GM19043 (cell line): ENCODE data around the gene TRAF7.

Experiments
- ATAC-seq: cut with Tn5 transposase; IDR thresholded peaks from one replicate; pipeline ENCODE4 v1.9.1; 2021; ENCODE audit warnings: low read depth; ENCODE audit not compliant: unreplicated experiment

TRAF7 gene

DNA sequence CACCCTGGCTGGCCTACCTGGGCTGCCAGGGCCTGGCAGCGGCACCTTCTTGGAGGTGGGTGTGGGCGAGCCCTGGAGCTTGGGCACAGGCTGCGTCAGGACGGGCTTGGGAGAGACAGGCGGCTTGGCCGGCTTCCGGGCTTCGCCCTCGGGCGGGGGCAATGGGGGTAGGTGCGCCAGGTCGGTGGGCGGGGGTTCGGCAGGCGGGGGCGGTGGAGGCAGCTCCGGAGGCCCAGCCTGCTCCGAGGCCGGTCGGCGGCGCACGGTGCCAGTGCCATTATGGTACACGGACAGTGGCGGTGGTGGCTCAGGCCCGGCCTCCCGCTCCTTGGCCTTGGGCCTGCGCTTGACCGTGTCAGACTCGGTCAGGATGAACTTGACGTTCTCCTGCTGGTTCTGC lies 24.0 kb downstream of the TRAF7 start:
- ATAC-seq: no peak

DNA sequence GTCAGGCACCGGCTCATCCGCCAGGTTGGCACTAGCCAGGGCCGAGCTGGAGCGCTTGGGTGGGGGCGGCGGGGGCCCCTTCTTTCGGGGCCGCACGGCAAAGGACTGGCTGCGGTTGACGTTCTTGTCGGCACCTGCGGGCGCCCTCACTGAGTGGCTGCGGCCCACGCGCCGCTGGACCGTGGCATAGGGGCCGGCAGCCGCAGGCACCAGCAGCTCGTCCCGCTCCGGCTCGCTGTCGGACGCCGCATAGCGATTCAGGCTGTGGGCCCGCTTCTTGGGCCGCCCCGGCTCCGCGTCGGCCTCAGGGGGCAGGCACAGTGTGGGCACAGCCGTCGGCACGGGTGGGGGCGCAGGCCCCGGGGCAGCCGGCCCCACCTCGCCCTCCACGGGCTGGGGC lies 24.9 kb downstream of the TRAF7 start:
- no peak for ATAC-seq

DNA sequence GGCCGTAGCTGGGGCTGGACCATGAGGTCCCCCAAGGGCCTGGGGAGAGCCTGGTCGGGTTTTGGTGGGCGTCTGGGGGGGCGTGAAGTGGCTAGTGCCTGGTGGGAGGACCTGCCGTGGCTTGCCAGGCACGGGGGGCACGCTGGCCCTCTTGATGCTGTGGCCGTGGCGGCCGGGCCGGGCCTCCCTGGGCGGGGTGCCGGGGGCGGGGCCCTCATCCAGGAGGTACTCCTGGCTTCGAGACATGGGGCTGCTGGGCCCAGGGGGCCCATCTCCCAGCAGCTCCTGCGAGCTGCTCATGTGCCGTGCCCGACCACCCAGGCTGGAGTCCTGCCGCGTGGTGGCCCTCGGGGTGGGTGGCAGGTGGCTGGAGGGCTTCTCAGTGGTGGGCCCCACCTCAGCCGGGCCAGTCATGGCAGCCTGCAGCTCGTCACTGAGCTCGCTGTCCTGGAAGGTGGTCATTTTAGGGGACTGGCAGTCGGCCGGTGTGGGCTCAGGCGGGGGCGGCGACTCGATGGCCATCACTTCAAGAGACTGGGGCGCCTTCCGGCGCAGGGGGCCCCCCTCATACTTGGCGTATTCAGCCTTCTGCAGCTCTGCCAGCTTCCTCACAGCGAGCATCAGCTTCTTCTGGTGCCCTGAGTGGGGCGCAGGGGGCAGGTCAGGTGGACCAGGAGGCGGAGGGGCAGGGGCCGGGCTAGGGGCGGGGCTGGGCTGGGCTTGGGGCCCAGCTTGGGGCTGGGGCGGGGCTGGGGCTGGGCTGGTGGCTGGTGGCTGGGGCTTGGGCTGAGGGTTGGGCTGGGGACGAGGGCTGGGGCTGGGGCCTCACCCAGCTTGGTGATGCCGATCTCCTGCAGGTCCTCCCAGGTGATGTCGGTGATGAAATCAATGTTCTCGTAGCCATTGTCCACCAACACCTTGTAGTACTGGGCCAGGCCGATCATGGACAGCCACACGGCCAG lies 25.7 kb downstream of the TRAF7 start:
- ATAC-seq: no peak

DNA sequence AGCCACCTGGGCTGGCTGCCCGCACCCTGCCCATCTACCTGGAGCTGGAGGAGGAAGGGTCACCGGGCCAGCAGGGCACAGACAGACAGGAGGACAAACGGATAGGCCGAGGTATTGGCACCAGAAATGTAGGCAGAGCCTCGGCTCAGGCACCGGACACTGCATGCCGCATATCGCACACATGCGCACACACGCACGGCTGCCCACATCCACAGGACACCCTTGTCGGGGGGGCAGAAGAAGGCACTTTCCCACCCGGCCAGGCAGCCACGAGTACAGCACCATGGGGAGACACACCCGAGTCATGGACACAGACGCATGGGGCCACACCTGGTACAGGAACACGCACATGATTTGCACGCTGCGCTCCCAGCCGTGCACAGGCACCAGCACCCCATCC lies 26.4 kb downstream of the TRAF7 start:
- ATAC-seq: no peak

DNA sequence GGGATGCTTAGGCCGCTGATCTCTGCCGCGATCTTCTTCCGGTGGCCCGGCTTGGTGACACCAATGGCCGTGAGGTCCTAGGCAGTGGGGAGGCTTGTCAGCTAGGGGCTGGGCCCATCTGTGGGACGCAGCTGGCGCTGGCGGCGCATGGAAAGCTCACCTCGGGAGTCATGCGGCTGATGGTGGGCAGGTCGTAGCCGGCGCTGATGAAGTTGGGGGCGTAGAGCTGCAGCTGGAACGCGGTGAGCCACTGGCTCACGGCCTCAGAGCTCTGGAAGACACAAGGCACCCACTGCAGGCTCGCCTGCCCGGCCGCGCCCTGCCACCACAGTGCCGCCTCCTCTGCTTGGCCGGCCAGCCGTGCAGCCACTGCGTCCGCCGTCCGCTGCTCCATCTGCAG lies 28.1 kb downstream of the TRAF7 start:
- ATAC-seq: no peak

DNA sequence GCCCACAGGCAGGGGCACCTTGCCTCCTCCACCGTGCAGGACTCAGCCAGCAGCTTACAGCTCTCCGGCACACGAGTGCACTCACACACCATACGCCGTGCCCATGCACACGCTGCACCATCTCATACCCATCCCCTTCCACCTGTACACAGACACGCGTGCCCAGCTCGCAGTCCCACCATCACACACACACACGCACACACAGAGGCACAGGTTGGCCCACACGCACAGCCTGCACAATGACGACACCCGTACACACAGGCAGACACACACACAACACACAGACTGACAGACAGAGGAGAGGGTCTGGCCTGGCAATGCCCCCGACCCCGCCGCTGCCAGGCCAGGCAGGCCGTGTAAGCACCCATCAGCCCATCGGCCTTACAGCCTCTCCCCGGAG lies 28.8 kb downstream of the TRAF7 start:
- no peak for ATAC-seq

DNA sequence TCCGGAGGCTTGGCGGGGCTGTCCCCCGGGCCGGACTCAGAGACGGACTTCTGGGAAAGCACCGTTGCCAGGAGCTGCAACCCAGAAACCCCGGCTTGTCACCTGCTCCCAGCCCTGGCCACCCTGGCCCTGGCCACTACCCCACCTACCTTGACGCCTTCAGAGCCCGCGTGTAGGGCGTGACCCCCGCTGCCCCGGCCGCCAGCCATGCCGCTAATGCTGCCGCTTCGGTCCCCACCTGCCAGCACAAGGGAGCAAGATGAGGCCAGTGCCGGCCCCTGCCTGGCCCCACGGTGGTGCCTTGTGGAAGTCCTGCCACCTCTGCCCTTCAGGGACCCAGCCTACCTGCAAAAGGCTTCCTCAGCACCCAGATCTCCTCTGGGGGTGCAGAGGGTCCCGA lies 29.4 kb downstream of the TRAF7 start:
- no peak for ATAC-seq

DNA sequence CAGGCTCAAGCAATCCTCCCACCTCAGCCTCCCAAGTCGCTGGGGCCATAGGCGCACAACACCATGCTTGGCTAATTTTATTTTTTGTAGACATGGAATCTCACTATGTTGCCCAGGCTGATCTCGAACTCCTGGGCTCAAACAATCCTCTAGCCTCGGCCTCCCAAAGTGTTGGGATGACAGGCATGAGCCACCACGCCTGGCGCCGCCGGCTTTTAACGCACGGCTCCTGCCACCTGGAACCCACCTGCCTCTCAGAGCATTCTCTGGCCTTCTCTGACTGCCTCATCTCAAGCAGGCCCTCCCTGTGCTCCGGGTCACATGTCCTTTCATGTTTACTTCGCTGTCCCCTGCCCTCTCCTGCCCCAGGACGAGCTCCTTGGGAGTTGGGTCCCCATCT lies 30.5 kb downstream of the TRAF7 start:
- no peak for ATAC-seq

DNA sequence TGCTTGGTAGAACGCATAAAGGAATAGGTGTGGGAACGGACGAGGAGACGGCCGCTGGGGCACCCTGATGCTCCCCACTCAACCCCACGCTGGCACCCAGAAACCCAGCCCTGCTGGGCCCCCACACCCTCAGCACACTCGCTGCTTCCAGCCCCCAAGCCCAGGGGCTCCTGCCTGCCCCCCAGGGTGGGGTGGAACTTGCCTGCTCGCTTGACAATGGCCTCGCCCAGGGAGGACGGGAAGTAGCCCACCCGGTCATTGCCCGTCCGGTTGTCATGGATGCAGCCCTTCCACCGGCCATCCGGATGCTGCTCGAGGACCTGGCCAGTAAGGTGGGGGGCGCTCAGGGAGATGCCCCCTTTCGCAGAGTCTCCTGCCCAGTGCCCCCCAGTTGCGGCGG lies 30.9 kb downstream of the TRAF7 start:
- ATAC-seq: no peak

DNA sequence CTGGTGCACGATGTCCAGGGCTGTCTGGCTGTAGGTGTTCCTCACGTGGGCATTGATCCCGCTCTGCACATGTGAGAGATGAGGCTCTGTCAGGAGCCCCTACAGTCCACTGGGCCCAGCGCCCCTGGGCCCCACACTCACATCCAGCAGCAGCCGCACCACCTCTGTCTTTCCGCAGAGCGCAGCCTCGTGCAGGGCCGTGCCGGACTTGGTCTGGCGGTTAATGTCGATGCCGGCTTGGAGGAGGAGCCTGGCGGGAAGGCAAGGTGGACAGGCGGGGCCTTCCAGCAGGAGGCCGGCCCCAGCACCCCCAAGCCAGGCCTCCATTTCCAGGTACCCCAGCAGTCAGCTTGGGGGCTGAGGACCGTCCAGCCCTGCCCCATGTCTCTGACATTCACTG lies 31.6 kb downstream of the TRAF7 start:
- no peak for ATAC-seq

DNA sequence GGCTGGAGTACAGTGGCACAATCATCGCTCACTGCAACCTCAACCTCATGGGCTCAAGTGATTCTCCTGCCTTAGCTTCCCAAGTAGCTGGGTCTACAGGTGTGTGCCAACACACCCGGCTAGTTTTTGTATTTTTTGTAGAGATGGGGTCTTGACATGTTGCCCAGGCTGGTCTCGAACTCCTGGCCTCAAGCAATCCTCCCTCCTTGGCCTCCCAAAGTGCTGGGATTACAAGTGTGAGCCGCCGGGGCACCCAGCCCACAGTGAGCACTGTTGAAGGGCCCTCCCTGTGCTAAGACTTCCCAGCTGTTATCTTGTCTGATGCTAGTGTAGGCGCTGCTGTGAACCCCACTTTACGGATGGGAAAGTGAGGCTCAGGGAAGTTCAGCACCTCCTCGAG lies 32.8 kb downstream of the TRAF7 start:
- no peak for ATAC-seq

DNA sequence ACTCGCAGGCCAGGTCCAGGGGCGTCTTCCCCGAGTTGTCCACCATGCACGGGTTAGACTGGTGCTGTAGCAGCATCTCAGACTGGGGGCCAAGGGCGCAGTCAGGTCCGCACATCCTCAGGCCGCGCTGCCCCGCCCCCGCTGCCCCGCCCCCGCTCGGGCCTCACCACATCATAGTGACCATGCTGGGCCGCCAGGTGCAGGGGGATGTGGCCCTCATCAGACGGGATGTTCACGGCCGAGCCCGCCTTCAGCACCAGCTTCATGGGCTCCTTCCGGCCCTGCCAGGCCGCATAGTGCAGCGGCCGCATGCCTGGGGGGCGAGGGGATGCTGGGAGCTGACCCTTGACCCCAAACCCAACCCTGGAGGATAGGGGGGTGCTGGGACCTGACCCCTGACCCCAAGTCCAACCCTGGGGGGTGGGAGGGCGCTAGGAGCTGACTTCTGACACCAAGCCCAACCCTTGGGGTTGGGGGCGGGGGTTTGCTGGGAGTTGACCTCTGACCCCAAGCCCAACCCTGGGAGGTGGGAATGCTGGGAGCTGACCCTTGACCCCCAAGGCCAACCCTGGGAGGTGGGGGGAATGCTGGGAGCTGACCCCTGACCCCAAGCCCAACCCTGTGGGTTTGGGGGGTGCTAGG lies 33.8 kb downstream of the TRAF7 start:
- ATAC-seq: no peak

DNA sequence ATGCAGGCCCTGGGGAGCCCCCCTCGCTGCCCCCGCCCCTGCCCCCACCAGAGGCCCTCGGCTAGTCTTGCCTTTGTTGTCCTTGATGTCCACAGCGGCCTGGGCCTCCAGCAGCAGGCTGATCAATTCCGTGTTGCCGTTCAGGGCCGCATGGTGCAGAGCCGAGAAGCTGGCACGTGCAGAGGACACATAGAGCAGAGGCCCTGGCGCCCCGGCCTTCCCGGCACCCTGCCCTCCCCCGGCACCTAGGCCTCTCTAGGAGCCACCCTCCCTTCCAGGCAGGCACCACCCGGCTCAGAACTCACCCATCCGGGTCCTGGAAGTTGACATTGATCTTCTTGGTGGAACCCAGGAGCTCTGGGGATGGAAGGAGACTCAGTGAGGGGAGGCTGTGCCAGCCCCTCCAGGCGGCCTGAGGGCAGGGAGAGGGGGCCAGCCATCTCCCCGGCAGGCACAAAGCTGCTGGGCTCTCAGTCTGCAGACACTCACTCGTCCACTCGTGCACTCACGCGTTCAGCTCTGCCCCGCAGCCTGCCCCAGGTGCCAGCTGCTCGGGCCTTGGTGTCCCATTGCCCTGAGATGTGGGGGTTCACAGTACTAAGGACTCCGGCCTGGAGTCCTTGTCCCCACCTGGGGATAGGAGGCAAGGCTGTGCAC lies 34.5 kb downstream of the TRAF7 start:
- ATAC-seq: no peak

DNA sequence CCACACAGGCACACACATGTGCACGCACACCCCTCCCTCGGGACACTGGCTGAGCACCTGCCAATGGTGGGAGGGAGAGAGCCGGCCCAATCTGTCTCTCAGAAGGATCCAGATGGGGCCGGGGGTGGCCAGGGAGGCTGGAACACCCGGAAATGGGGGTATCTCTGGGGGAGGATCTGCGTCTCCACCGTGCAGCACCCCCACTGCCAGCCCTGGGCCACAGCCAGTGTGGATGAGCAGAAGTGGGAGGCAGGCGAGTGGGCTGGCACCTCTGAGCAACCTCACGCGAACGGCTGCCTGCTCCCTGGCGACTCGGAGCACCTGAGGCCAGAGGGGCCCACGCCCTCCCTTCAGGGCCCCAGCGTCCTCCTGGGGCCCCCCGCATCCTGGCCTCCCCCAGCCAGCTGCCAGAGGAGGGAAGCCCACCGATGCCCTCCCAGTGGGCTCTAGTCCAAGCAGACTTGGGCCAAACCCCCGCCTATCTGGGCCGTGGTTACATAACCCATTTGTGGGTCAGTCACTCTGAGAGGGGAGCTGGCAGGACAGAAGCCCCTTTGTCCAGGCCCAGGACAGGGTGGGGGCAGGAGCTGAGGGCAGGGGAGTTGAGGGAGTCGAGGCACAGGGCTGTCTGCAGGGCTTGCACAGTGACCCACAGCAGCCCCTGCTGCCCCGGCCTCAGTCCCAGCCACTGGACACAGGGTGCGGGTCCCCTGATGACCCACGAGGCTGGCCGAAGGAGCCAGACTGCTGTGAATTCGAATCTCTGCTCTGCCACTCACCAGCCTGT lies 35.3 kb downstream of the TRAF7 start:
- ATAC-seq: no peak

DNA sequence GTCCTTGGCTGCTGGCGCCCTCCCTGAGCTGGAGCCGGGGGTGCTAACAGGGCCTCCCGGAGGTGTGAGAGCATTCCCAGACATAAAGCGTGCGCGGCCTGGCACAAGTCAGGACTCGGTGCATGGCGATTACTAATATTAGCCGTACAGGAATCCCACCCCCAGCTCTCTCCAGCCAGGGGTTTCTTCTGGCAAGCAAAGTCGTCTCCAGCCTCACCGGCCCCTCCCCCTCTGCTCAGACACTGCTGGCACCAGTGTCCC lies 35.8 kb downstream of the TRAF7 start:
- no peak for ATAC-seq

DNA sequence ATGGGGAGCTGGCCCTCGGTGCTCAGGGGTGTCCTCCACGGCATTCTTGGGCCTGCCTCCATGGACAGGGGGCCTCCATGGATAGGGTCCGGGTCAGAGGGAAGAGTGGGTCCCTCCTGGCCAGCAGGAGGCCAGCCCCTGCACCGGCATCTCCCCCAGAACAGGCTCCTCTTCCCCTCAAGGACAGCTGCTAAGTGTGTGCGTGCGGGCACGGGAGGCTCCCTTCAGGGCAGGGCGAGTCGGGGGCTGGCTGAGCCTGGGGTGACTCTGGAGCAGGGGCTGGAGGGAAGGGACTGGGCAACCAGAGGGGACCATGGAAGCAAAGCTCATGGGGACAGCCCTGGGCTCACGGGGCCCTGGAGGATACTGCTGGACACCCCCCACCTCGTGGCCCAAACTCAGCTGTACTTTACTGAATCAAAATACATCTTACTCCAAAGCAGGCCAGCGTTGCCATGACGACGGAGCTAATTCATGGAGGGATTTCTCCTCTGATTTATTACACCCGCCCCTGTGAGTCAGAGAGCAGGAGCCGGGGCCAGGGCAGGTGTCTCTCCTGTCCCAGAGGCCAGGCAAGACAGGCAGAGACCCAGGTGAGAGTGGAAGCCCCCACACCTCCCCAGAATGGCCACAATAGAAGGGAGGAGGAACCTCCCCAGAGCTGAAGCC lies 38.7 kb downstream of the TRAF7 start:
- no peak for ATAC-seq

DNA sequence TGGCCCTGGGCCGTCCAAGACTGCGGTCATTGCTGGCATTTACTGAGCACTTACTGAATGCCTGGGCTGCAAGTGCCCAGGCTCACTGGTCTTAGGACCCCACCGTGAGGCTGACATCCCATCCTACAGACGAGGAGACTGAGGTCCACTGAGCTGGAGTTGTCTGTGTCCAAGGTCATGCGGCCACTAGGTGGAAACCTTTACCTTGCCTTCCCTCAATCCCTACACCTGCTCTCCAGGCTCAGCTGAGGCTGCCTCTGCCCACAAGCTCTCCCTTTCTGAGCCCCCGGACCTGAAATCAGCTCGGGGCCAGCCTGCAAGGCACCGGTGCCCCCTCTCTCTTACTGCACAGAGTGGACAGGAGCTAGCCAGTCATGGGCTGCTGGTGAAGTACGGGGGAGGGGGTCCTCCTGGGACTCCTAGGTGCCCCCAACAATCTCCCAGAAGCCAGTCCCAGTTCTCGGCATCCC lies 39.3 kb downstream of the TRAF7 start:
- no peak for ATAC-seq

DNA sequence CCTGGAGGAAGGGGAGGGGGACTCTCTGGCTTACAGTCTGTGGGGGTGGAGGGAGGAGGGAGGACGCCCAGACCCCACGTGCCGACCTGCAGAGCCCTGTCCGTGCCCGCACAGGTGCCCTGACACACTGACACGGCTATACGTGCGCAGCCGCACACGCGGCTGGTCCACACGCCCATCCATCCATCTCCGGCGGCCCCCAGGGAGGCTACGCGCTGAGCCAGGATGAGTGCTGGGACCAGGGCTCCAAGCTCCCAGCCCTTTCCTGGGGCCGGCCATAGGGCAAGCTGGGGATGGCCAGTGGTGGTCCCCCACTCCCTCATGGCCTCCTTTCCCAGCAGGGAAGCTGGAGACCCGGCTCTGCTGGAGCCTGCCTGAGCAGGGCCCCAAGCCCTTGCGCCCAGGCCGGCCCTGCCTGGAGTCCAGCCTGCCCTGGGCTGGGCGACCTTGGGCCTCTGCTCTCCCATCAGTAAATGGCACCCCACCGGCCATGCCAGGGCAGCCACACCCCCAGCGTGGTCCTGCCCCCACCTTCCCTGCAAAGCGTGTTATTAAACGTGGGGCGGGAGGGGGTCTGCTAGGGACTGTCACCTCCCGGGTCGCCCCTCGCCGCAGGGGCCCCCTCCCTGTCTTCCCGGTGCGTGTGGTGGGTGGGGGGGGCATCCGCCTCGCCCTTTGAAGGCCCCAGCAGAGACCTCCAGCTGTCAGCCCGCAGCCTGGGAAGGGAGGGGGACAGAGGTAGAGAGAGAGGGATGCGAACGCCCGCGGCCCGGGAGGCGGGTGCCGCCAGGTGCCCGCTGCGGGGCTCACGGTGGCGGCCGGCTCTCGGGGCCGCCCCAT lies 40.0 kb downstream of the TRAF7 start:
- ATAC-seq: no peak

DNA sequence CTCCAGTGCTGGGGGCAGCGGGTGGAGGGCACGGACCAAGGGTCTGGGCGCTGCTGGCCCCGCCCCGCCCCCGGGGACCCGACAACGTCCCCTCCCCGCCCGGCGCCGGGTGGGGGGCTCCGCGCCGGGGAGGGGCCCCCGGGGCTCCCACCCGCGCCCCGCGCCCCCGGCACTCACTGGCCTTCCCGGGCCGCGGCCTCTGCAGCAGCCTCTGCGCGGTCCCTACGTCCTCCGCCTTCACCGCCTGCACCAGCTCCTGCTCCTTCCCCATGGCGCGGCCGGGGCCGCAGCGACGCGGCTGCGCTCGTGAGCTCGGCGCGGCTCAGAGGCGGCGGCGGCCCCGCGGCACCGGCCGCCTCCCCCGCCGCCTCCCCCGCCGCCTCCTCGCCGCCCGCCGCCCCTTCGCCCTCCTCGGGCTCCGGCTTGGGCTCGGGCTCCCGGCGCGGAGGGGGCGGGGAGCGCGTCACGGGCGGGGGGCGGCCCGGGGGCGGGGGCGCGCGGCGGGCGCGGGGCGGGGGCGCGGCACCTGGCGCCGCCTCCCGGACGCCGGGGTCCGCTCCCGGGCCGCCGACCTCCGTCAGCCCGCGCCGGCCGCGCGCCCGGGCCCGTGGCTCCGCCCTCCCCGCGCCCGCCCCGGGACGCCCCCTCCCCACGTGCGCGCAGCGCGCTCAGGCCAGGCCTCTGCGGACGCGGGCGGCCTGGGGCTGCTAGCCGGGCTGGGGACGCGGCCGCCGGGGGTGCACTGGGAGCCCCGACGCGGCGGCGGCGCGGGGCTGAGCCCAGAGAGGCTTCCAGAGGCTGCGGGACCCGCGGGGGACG lies 40.8 kb downstream of the TRAF7 start, which contains the start of gene CASKIN1:
CASKIN1 (minus strand) TSS at position 444 of the 819 bp plus-strand sequence; CDS start at position 271, 173 bp downstream.
- no peak for ATAC-seq
